Glutamatergic neuron (in vitro differentiated cells): ENCODE data around the gene PLEKHA7. TPM values are rescaled to one million over a fixed set of nuclear protein-coding genes. Genes with fewer than 3 reads are reported as not detected.

Experiments
- DNase-seq: peaks from one replicate; pipeline ENCODE4 v3.0.0; 2022
- H3K27ac Mint-ChIP-seq: one replicate; pipeline ENCODE4 v1.8.0; 2020; ENCODE audit warnings: mild to moderate bottlenecking, mixed read lengths, inconsistent platforms; ENCODE audit not compliant: unreplicated experiment
- H3K27me3 Mint-ChIP-seq: one replicate; pipeline ENCODE4 v1.8.0; 2020; ENCODE audit warnings: mild to moderate bottlenecking, moderate library complexity, mixed read lengths, inconsistent platforms; ENCODE audit not compliant: unreplicated experiment
- H3K36me3 Mint-ChIP-seq: one replicate; pipeline ENCODE4 v1.8.0; 2020; ENCODE audit warnings: mild to moderate bottlenecking, mixed read lengths, inconsistent platforms; ENCODE audit not compliant: unreplicated experiment
- H3K4me1 Mint-ChIP-seq: one replicate; pipeline ENCODE4 v1.8.0; 2020; ENCODE audit warnings: mild to moderate bottlenecking, low read depth, mixed read lengths, inconsistent platforms; ENCODE audit not compliant: unreplicated experiment
- H3K4me3 Mint-ChIP-seq: one replicate; pipeline ENCODE4 v1.8.0; 2020; ENCODE audit warnings: mild to moderate bottlenecking, mixed read lengths, inconsistent platforms; ENCODE audit not compliant: unreplicated experiment
- H3K9me3 Mint-ChIP-seq: one replicate; pipeline ENCODE4 v1.8.0; 2020; ENCODE audit warnings: mild to moderate bottlenecking, moderate library complexity, mixed read lengths, inconsistent platforms; ENCODE audit not compliant: unreplicated experiment
- total RNA-seq: library from RNA; stranded (reverse); fragmentation: NEBNext Ultra II Directional; extraction: Animal tissue kit (Norgen Biotek cat#: 25700); gene quantifications from one replicate; pipeline ENCODE4 v1.2.1, GENCODE V29; 2021; ENCODE audit not compliant: unreplicated experiment
- TF ChIP-seq, protein P1 (sequence below): fragments of 200-600 bp; sonication (generic); IDR thresholded peaks from one replicate; pipeline ENCODE4 v1.5.0; 2021; ENCODE audit not compliant: partially characterized antibody, unreplicated experiment

Gene PLEKHA7
- total RNA-seq, 1 donor from 2014 or later: 5.7 TPM

DNA sequence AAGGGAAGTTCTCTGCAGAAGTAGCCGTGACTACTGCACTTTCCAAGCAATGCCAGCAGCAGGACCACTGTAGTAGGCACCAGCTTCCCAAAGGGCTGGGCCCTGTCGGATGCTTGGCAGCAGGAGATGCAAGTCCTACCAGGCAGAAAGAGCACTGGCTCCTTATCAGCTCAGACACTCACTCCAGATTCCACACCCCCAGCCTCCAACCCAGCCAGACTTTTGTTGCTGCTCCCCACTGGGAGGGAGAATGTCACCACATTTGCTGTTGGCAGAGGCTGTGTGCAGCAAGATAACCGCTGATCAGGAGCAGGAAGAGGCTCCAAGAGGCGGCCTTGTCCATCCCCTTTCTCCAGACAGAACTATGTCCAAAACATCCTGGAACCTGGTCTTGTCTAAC lies 157.0 kb downstream of the PLEKHA7 start:
- Mint-ChIP-seq H3K9me3 (no peaks in the 10 kb centered on the region), H3K27me3 (no peaks in the 10 kb centered on the region), H3K36me3 (no peaks in the 10 kb centered on the region), H3K4me1 (peaks cover 4% of the 10 kb centered on the region), H3K4me3 (no peak overlapping the region), H3K27ac (no peak overlapping the region)
- no peak for DNase-seq
- TF ChIP-seq, protein P1, sequence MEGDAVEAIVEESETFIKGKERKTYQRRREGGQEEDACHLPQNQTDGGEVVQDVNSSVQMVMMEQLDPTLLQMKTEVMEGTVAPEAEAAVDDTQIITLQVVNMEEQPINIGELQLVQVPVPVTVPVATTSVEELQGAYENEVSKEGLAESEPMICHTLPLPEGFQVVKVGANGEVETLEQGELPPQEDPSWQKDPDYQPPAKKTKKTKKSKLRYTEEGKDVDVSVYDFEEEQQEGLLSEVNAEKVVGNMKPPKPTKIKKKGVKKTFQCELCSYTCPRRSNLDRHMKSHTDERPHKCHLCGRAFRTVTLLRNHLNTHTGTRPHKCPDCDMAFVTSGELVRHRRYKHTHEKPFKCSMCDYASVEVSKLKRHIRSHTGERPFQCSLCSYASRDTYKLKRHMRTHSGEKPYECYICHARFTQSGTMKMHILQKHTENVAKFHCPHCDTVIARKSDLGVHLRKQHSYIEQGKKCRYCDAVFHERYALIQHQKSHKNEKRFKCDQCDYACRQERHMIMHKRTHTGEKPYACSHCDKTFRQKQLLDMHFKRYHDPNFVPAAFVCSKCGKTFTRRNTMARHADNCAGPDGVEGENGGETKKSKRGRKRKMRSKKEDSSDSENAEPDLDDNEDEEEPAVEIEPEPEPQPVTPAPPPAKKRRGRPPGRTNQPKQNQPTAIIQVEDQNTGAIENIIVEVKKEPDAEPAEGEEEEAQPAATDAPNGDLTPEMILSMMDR: no peak

DNA sequence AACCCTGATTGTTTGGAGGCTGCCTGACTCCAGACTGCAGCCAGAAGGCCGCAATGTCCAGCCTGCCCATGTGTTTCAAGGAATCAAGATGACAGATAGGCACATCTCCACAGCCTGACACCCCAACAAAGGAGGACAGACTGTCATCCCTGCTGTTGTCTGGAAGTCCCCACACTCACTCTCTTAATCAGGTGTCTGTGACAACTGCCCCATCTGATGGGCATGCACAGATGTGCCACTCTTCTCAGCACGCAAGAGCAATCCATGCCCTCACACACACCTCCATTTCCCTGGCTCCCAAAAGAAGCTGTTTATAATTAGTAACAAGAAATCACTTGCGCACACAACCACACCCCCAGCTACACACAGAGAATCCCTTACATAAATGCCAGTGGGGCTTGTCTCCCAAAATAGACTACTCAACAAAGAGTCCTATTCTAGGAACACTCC lies 158.2 kb downstream of the PLEKHA7 start:
- Mint-ChIP-seq H3K4me3 (no peak overlapping the region), H3K27ac (no peak overlapping the region), H3K36me3 (no peaks in the 10 kb centered on the region), H3K9me3 (no peaks in the 10 kb centered on the region), H3K27me3 (no peaks in the 10 kb centered on the region), H3K4me1 (peaks cover 4% of the 10 kb centered on the region)
- TF ChIP-seq, protein P1: no peak
- DNase-seq: no peak

DNA sequence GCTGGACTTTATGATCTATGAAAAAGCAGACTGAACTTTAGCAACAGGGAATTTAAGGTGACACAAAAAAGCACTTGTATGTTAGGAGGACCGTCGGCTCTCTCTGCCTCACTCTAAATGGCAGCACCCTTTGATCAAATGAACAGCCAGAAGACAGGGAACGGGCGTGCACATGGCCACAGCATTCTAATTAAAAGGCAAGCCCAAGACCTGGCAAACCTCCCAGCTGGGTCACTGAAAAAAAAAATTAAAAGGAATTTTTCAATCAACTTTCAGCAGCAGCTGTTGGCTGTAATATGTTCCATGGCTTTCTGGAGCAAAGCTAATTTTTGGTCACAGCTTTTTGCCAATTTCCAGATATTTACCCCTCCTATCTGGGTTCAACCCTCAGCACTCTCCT lies 159.2 kb downstream of the PLEKHA7 start:
- no peak for DNase-seq
- peaks cover 2% of the 10 kb centered on the region for H3K9me3 Mint-ChIP-seq
- no peaks in the 10 kb centered on the region for H3K36me3 Mint-ChIP-seq
- no peak overlapping the region for H3K27ac Mint-ChIP-seq
- TF ChIP-seq, protein P1: no peak
- no peak overlapping the region for H3K4me3 Mint-ChIP-seq
- peaks cover 4% of the 10 kb centered on the region for H3K4me1 Mint-ChIP-seq
- H3K27me3 Mint-ChIP-seq: no peaks in the 10 kb centered on the region

GRCh38 chr11:16853859-16854258 lies 160.4 kb downstream of the PLEKHA7 start:
- no peaks in the 10 kb centered on the region for H3K36me3 Mint-ChIP-seq
- no peak overlapping the region for H3K27ac Mint-ChIP-seq
- peaks cover 4% of the 10 kb centered on the region for H3K4me1 Mint-ChIP-seq
- H3K9me3 Mint-ChIP-seq: peaks cover 3% of the 10 kb centered on the region
- TF ChIP-seq, protein P1: no peak
- H3K4me3 Mint-ChIP-seq: no peak overlapping the region
- H3K27me3 Mint-ChIP-seq: peaks cover 2% of the 10 kb centered on the region
- no peak for DNase-seq

DNA sequence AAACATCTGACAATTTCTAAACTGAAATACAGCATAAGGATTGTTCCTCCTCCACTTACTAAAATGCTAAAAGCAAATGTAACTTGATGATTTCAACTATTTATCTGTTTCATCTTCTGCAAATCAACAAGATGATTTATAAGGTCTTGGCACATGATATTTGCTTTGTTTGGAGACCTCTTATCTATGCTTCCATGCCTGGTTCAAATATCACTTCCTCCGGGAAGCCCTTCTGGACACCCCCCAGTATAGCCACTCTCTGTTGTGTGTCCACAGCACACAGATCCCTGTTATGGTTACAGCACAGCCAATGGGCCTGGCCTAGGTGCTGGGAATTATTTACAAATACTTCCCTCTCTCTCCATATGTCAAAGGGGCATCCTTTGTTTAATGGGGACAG lies 160.9 kb downstream of the PLEKHA7 start:
- no peak overlapping the region for H3K27ac Mint-ChIP-seq
- H3K27me3 Mint-ChIP-seq: peaks cover 2% of the 10 kb centered on the region
- no peaks in the 10 kb centered on the region for H3K36me3 Mint-ChIP-seq
- no peak overlapping the region for H3K4me3 Mint-ChIP-seq
- peaks cover 3% of the 10 kb centered on the region for H3K9me3 Mint-ChIP-seq
- H3K4me1 Mint-ChIP-seq: peaks cover 4% of the 10 kb centered on the region
- TF ChIP-seq, protein P1: no peak
- DNase-seq: no peak
